22Rv1 (cell line): ENCODE measurements around the gene NELL1.

ENCODE experiments used
- H3K27ac ChIP-seq: fragments of 450-650 bp; 2 replicates; pipeline ENCODE4 v1.5.1; 2017
- ZFX ChIP-seq: fragments of 450-650 bp; IDR thresholded peaks from 2 replicates; pipeline ENCODE4 v1.6.1; 2017; ENCODE audit warnings: antibody characterized with exemption, borderline replicate concordance
- TF ChIP-seq, protein P1 (sequence below): fragments of 450-650 bp; IDR thresholded peaks from 2 replicates; pipeline ENCODE4 v1.5.1; 2017; ENCODE audit warnings: mild to moderate bottlenecking

The NELL1 gene

DNA sequence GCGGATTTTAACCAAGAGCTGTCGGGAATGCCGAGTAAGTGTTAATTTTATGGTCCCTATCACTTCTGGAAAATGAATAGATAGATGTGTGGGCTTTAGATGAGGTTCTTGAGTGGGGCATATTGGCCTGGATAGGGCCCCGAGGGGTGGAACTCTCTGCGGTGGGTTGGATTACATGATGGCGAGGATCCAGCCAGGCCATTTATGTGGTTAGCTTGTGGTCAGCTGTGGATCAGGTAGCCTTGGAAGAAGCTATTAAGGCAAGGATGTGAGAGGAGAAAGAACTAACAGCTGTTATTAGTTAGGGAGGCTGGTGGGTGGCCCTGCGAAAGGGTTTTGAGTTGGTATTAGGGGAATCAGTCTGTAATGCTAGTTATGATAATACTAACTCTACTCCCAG, 268.4 kb downstream of the NELL1 start:
- H3K27ac ChIP-seq, result no peak overlapping the region
- TF ChIP-seq, protein P1, sequence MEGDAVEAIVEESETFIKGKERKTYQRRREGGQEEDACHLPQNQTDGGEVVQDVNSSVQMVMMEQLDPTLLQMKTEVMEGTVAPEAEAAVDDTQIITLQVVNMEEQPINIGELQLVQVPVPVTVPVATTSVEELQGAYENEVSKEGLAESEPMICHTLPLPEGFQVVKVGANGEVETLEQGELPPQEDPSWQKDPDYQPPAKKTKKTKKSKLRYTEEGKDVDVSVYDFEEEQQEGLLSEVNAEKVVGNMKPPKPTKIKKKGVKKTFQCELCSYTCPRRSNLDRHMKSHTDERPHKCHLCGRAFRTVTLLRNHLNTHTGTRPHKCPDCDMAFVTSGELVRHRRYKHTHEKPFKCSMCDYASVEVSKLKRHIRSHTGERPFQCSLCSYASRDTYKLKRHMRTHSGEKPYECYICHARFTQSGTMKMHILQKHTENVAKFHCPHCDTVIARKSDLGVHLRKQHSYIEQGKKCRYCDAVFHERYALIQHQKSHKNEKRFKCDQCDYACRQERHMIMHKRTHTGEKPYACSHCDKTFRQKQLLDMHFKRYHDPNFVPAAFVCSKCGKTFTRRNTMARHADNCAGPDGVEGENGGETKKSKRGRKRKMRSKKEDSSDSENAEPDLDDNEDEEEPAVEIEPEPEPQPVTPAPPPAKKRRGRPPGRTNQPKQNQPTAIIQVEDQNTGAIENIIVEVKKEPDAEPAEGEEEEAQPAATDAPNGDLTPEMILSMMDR, result no peak

DNA sequence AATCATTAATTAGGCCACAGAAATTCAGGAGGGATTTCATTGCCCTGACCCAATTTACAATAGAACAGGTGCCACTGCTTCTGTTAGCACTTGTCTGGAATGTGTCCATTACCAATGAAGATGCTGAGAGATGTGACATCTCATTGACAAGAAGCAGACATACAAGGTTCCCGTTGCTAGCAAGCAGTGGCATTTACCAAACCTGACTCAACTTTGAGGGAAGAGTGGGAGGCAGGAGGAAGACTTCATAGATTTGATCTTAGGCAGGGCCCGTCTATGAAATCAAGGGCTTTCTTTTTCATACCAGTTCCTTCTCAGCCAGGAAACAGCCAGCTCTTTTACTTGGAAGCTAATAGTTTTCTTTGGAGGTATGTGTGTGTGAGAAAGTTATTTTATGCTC, 280.2 kb downstream of the NELL1 start:
- TF ChIP-seq ZFX, result no peak
- TF ChIP-seq, protein P1, result no peak
- no peak overlapping the region for H3K27ac ChIP-seq

DNA sequence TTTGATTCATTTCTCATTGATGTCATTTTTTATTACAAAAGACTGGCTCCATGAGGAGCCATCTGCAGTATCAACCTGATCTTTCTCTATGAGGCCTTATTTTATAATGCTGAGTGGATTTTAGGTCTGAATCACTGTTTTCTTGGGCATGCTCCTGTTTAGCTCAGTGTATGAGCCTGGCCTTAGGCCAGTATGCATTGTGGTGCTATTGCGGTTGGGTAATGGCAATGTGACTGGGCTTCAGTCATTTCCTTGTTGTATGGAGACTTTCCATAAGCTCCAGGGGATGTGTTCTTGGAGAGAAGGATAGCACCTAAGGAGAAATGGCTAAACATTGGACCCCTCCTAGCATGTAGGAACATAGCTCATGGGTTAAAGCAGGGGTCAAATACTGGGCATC, 293.2 kb downstream of the NELL1 start:
- TF ChIP-seq, protein P1, result no peak
- no peak for TF ChIP-seq ZFX
- H3K27ac ChIP-seq, result no peak overlapping the region

DNA sequence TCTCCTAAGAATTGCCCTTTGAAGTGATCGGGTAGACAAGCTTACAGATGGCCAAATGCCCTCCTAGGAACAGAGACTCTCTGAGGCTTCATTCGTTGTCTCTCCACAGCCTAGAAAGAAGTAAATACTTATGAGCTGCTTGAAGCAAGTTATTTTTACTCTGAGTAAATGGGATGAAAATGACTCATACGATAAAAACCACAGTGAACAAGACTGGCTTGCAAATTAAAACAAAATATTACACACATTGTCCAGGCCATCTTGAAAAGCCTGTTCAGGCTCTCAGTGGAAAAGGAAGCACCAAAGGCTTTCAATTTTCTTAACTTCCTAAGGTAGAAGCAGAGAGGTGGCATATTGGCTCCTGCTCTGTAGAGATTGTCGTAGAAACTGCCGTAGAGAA, 294.2 kb downstream of the NELL1 start:
- TF ChIP-seq, protein P1, result no peak
- TF ChIP-seq ZFX, result no peak
- H3K27ac ChIP-seq, result no peak overlapping the region

DNA sequence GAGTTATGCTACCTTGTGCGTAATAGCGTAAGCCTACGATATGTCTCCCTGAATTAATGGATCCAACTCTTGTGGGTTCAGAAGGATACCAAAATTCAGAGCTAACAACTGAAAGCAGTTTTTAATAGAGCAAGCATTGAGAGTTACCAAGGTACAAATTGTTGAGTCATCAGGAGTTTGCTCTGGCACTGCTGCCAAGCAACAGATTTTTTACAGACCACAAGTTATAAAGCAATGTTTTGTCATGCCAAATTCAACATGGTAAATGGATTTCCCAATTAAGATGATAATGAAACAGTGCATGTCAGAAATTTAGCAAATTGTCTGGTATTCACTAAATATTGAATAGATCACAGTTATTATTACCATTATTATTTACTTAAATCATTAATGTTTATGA, 295.6 kb downstream of the NELL1 start:
- H3K27ac ChIP-seq, result no peak overlapping the region
- no peak for TF ChIP-seq ZFX
- TF ChIP-seq, protein P1, result no peak

DNA sequence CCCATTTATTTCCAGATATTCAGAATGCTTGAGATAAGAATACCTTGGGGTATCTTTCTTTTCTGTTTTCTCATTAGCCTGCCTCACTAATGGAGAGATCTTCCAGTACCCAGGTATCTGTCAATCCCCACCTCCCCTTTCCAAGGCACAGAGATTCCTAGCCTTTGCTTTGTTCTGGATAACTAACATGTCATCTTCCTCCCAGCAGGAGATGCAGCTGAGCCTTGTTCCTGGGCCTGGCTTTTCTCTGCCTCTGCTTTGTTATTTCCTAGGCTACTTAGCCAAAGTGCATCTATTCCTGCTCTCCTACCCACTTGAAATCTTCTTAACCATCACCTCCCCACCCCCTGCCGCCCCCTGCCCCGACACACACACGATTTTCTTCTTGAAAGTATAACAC, 297.1 kb downstream of the NELL1 start:
- H3K27ac ChIP-seq, result no peak overlapping the region
- no peak for TF ChIP-seq ZFX
- TF ChIP-seq, protein P1, result no peak

DNA sequence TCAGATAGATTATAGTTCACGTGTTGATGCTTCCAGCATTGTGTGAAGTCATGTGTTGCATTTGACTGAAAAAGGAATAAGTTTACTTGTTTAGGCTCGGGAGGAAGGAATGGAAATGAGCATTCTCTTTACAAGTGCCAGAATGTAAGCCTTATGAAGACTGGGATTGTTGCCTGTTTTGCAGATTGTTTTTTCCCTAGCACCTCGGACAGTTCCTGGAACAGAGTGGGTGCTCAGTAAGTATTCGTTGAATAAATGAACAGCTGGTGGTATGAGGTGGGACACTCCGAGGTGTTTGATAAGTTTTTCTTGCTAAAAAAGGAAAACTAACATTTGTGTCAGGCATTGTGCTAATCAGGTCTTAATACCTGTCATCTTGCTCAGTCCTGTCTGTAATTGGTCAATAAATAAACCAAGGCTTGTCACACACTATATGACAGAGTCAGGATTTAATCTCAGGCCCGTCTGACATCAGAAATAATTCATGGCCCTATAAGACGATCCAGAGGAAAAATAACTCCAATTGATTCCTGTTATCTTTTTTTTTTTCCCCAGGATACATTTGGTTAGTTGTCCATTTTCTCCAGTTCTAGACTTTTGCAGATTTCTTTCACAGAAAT, 304.7 kb downstream of the NELL1 start:
- H3K27ac ChIP-seq, result no peak overlapping the region
- TF ChIP-seq, protein P1, result no peak
- TF ChIP-seq ZFX, result no peak
